Measurements from ENCODE around the gene JAKMIP3. TPM values are rescaled to one million over a fixed set of nuclear protein-coding genes. Genes with fewer than 3 reads are reported as not detected.

The JAKMIP3 gene
- total RNA-seq, 1 donor: under 0.01 TPM

- DNase-seq (ENCODE audit: low read depth in 2 of 3, low spot score in 2 of 3): no peak
Observed at GRCh38 chr10:132097609-132098377, 32.0 kb downstream of the JAKMIP3 start.

GRCh38 chr10:132098539-132099388 is 33.0 kb downstream of the JAKMIP3 start:
- DNase-seq (ENCODE audit: low read depth in 2 of 3, low spot score in 2 of 3): no peak

- no peak for DNase-seq (ENCODE audit: low read depth in 2 of 3, low spot score in 2 of 3)
Observed at GRCh38 chr10:132099389-132100090, 33.8 kb downstream of the JAKMIP3 start.

GRCh38 chr10:132100091-132100481 is 34.3 kb downstream of the JAKMIP3 start:
- no peak for DNase-seq (ENCODE audit: low read depth in 2 of 3, low spot score in 2 of 3)

GRCh38 chr10:132100556-132101349 is 35.0 kb downstream of the JAKMIP3 start:
- DNase-seq (ENCODE audit: low read depth in 2 of 3, low spot score in 2 of 3): no peak

- DNase-seq (ENCODE audit: low read depth in 2 of 3, low spot score in 2 of 3): no peak
Observed at GRCh38 chr10:132101529-132101928, 35.8 kb downstream of the JAKMIP3 start.

- DNase-seq (ENCODE audit: low read depth in 2 of 3, low spot score in 2 of 3): no peak
Observed at GRCh38 chr10:132102071-132102716, 36.4 kb downstream of the JAKMIP3 start.

- DNase-seq (ENCODE audit: low read depth in 2 of 3, low spot score in 2 of 3): no peak
Observed at GRCh38 chr10:132102717-132103110, 37.0 kb downstream of the JAKMIP3 start.

GRCh38 chr10:132103116-132103910 is 37.6 kb downstream of the JAKMIP3 start:
- DNase-seq (ENCODE audit: low read depth in 2 of 3, low spot score in 2 of 3): no peak

- DNase-seq (ENCODE audit: low read depth in 2 of 3, low spot score in 2 of 3): no peak
Observed at GRCh38 chr10:132104062-132104461, 38.3 kb downstream of the JAKMIP3 start.

GRCh38 chr10:132104471-132105301 is 38.9 kb downstream of the JAKMIP3 start:
- DNase-seq (ENCODE audit: low read depth in 2 of 3, low spot score in 2 of 3): no peak

- DNase-seq (ENCODE audit: low read depth in 2 of 3, low spot score in 2 of 3): no peak
Observed at GRCh38 chr10:132105302-132105995, 39.7 kb downstream of the JAKMIP3 start.

GRCh38 chr10:132106431-132106830 is 40.7 kb downstream of the JAKMIP3 start:
- no peak for DNase-seq (ENCODE audit: low read depth in 2 of 3, low spot score in 2 of 3)

- no peak for DNase-seq (ENCODE audit: low read depth in 2 of 3, low spot score in 2 of 3)
Observed at GRCh38 chr10:132107186-132107948, 41.6 kb downstream of the JAKMIP3 start.

- DNase-seq (ENCODE audit: low read depth in 2 of 3, low spot score in 2 of 3): no peak
Observed at GRCh38 chr10:132107949-132108877, 42.5 kb downstream of the JAKMIP3 start.
